Gastrocnemius medialis (tissue), 4 donors: ENCODE measurements around the gene PLEKHG4. TPM values are rescaled to one million over a fixed set of nuclear protein-coding genes. Genes with fewer than 3 reads are reported as not detected.
A peak's percentile ranks its signal among the peaks of the same experiment; 100 is the strongest.

Experiments
- ATAC-seq, 2 donors: fragments of 150-250 bp; one replicate each; pipeline ENCODE4 v1.9.1; 2016
- DNase-seq, 2 donors: peaks; one replicate each; pipeline ENCODE4 v3.0.0-alpha.2; 2019
- H3K27ac ChIP-seq, 4 donors: fragments of 200-600 bp; sonication (generic); 1 replicate in 1 of 4; 2 replicates in 3 of 4; pipeline ENCODE4 v1.5.1; 2016 to 2018; ENCODE audit warnings: mild to moderate bottlenecking in 2 of 4, moderate library complexity in 1 of 4
- H3K27me3 ChIP-seq, 3 donors: fragments of 200-600 bp; sonication (generic) in 2 of 3; 1 replicate in 1 of 3; 2 replicates in 2 of 3; pipeline versions ENCODE4 v1.5.1 to v1.6.0; 2016 to 2019; ENCODE audit warnings: mild to moderate bottlenecking in 1 of 3, moderate library complexity in 1 of 3
- H3K36me3 ChIP-seq, 2 donors: fragments of 200-600 bp; sonication (generic) in 1 of 2; one replicate each; pipeline ENCODE4 v1.5.1; 2017 to 2018
- H3K4me1 ChIP-seq, 2 donors: fragments of 200-600 bp; sonication (generic) in 1 of 2; one replicate each; pipeline ENCODE4 v1.5.1; 2016 to 2017; ENCODE audit warnings: mild to moderate bottlenecking in 2 of 2
- H3K4me3 ChIP-seq, 4 donors: fragments of 200-600 bp; sonication (generic) in 3 of 4; 1 replicate in 1 of 4; 2 replicates in 3 of 4; pipeline ENCODE4 v1.5.1; 2016 to 2019; ENCODE audit warnings: mild to moderate bottlenecking in 2 of 4
- H3K9me3 ChIP-seq, 3 donors: fragments of 200-600 bp; sonication (generic) in 2 of 3; 1 replicate in 1 of 3; 2 replicates in 2 of 3; pipeline ENCODE4 v1.5.1; 2016 to 2019
- CTCF ChIP-seq, 5 experiments: fragments of 450-650 bp in 3 of 5; fragments of 200-600 bp in 2 of 5; sonication (generic) in 2 of 5; IDR thresholded peaks in 4 of 5; conservative IDR thresholded peaks in 1 of 5; 1 replicate in 4 of 5; 2 replicates in 1 of 5; pipeline ENCODE4 v1.5.1; 2016 to 2019; ENCODE audit warnings: antibody characterized with exemption in 5 of 5, mild to moderate bottlenecking in 3 of 5, moderate library complexity in 3 of 5
- POLR2A ChIP-seq, 2 donors: fragments of 450-650 bp; IDR thresholded peaks; one replicate each; pipeline ENCODE4 v1.6.1; 2017; ENCODE audit warnings: antibody characterized with exemption in 2 of 2, mild to moderate bottlenecking in 2 of 2, moderate library complexity in 2 of 2
- in situ Hi-C, 4 donors: fragments of 200-750 bp; cut with MboI; loops; one replicate each; pipeline versions ENCODE4 v1.15.0 to v1.8.0; 2017; ENCODE audit warnings: low sequenced_read_pairs in 4 of 4
- intact Hi-C: fragments of 100-400 bp; cut with DNase I; formaldehyde crosslinking; loops from one replicate; pipeline ENCODE4 v1.15.1; 2023; ENCODE audit warnings: low total_unique reads
- total RNA-seq, 4 donors: library from RNA; depleted of rRNA; stranded (reverse); fragments of >200 nt; gene quantifications; one replicate each; pipeline versions ENCODE4 v1.1.0 to v1.2.3, GENCODE V29; 2016

Gene PLEKHG4
- total RNA-seq, 4 donors from 2014 or later = 1.1 to 16.5 (median 2.6) TPM

GRCh38 chr16:67260426-67261063 is 18.8 kb upstream of the PLEKHG4 start:
- H3K36me3 ChIP-seq = no peaks in the 10 kb centered on the region
- in situ Hi-C loops (loop anchor here in 1 of 4 donors (10.0 kb wide), 1 partner anchor 154 kb away; the partner anchor contains the start of gene ZDHHC1), intact Hi-C loops (loop anchor here (1.0 to 5.0 kb wide), 2 partner anchors 25 to 147 kb away; no protein-coding TSS in a partner anchor)
- peak overlapping the region; percentile 64 to 83 (median 74) for H3K27ac ChIP-seq
- no peaks in the 10 kb centered on the region for H3K9me3 ChIP-seq
- H3K4me1 ChIP-seq = peaks cover 10 to 13% of the 10 kb centered on the region in 2 donors
- H3K27me3 ChIP-seq = no peaks in the 10 kb centered on the region
- TF ChIP-seq CTCF (IDR thresholded peaks at IDR 0.05 in 4 of 5, conservative IDR thresholded peaks at IDR 0.05 in 1 of 5) (peak; percentile 52 to 67 (median 54)), POLR2A (IDR thresholded peaks at IDR 0.05) (no peak)
- peak; percentile 100 for ATAC-seq
- peak; percentile 69 to 85 for DNase-seq
- no peak overlapping the region for H3K4me3 ChIP-seq

GRCh38 chr16:67263201-67263600 is 16.1 kb upstream of the PLEKHG4 start:
- Histone ChIP-seq H3K9me3 (no peaks in the 10 kb centered on the region), H3K36me3 (no peaks in the 10 kb centered on the region), H3K27ac (no peak overlapping the region), H3K27me3 (no peaks in the 10 kb centered on the region), H3K4me1 (peaks cover 10 to 13% of the 10 kb centered on the region in 2 donors), H3K4me3 (no peak overlapping the region)
- no peak for DNase-seq
- intact Hi-C loops (loop anchor here (5.0 kb wide), 1 partner anchor 144 kb away; no protein-coding TSS in a partner anchor), in situ Hi-C loops (loop anchor here in 1 of 4 donors (10.0 kb wide), 1 partner anchor 152 kb away; the partner anchor contains the start of gene ZDHHC1)
- ATAC-seq = no peak
- no peak for TF ChIP-seq CTCF (IDR thresholded peaks at IDR 0.05 in 4 of 5, conservative IDR thresholded peaks at IDR 0.05 in 1 of 5)

- in situ Hi-C loops (loop anchor here in 1 of 4 donors (10.0 kb wide), 1 partner anchor 151 kb away; the partner anchor contains the start of gene ZDHHC1), intact Hi-C loops (loop anchor here (5.0 kb wide), 1 partner anchor 143 kb away; no protein-coding TSS in a partner anchor)
- Histone ChIP-seq H3K36me3 (no peaks in the 10 kb centered on the region), H3K27ac (no peak overlapping the region), H3K27me3 (no peaks in the 10 kb centered on the region), H3K9me3 (no peaks in the 10 kb centered on the region), H3K4me1 (peaks cover 10 to 13% of the 10 kb centered on the region in 2 donors), H3K4me3 (no peak overlapping the region)
- ATAC-seq (no peak), DNase-seq (no peak)
- TF ChIP-seq POLR2A (IDR thresholded peaks at IDR 0.05) (no peak), CTCF (IDR thresholded peaks at IDR 0.05 in 4 of 5, conservative IDR thresholded peaks at IDR 0.05 in 1 of 5) (no peak)
These were observed 15.1 kb upstream of the PLEKHG4 start for GRCh38 chr16:67264277-67264676.

GRCh38 chr16:67264866-67265265 is 14.5 kb upstream of the PLEKHG4 start:
- in situ Hi-C loops = loop anchor here in 1 of 4 donors (10.0 kb wide), 1 partner anchor 150 kb away; the partner anchor contains the start of gene ZDHHC1
- Histone ChIP-seq H3K9me3 (no peaks in the 10 kb centered on the region), H3K36me3 (no peaks in the 10 kb centered on the region), H3K27ac (no peak overlapping the region), H3K4me1 (peaks cover 10 to 13% of the 10 kb centered on the region in 2 donors), H3K4me3 (no peak overlapping the region), H3K27me3 (no peaks in the 10 kb centered on the region)
- no peak for ATAC-seq
- intact Hi-C loops = loop anchor here (5.0 kb wide), 1 partner anchor 142 kb away; no protein-coding TSS in a partner anchor
- TF ChIP-seq CTCF (IDR thresholded peaks at IDR 0.05 in 4 of 5, conservative IDR thresholded peaks at IDR 0.05 in 1 of 5) = no peak
- TF ChIP-seq POLR2A (IDR thresholded peaks at IDR 0.05) = no peak
- DNase-seq = no peak
